GM23338 (cell line): ENCODE measurements around the gene PSMB10. TPM values are rescaled to one million over a fixed set of nuclear protein-coding genes. Genes with fewer than 3 reads are reported as not detected.

ENCODE experiments used
- ATAC-seq: fragments of 200-7000 bp; cut with Tn5 transposase; 3 replicates; pipeline ENCODE4 v1.9.1; 2020
- DNase-seq: peaks from one replicate; pipeline ENCODE4 v3.0.0-alpha.2; 2015; ENCODE audit warnings: low spot score
- H2AFZ ChIP-seq: fragments of 200-600 bp; sonication (generic); 2 replicates; pipeline ENCODE4 v1.8.0; 2016; ENCODE audit warnings: antibody characterized with exemption, mild to moderate bottlenecking, moderate library complexity
- H3F3A ChIP-seq: fragments of 200-600 bp; sonication (generic); replicated peaks from 2 replicates; pipeline ENCODE4 v1.8.0; 2017; ENCODE audit warnings: antibody characterized with exemption, mixed run types, low read depth
- H3K27ac ChIP-seq: fragments of 200-600 bp; sonication (generic); 2 replicates; pipeline ENCODE4 v1.6.1; 2016; ENCODE audit warnings: low read depth
- H3K27me3 ChIP-seq: fragments of 200-600 bp; sonication (generic); 2 replicates; pipeline ENCODE4 v1.8.0; 2016; ENCODE audit warnings: mild to moderate bottlenecking, mixed run types, moderate library complexity; ENCODE audit not compliant: insufficient read depth
- H3K36me3 ChIP-seq: fragments of 200-600 bp; sonication (generic); 2 replicates; pipeline ENCODE4 v1.8.0; 2016; ENCODE audit warnings: mild to moderate bottlenecking; ENCODE audit not compliant: insufficient read depth
- H3K4me1 ChIP-seq: fragments of 200-600 bp; sonication (generic); 2 replicates; pipeline ENCODE4 v1.8.0; 2016; ENCODE audit warnings: mild to moderate bottlenecking, moderate library complexity; ENCODE audit not compliant: insufficient read depth
- H3K4me2 ChIP-seq: fragments of 200-600 bp; sonication (generic); 2 replicates; pipeline ENCODE4 v1.7.1; 2017; ENCODE audit warnings: mixed run types
- H3K4me3 ChIP-seq: fragments of 200-600 bp; sonication (generic); 2 replicates; pipeline ENCODE4 v1.6.1; 2016; ENCODE audit warnings: mixed run types
- H3K79me2 ChIP-seq: fragments of 200-600 bp; sonication (generic); replicated peaks from 2 replicates; pipeline ENCODE4 v1.8.0; 2017; ENCODE audit warnings: mild to moderate bottlenecking; ENCODE audit not compliant: insufficient read depth
- H3K9me2 ChIP-seq: fragments of 200-600 bp; sonication (generic); 2 replicates; pipeline ENCODE4 v1.8.0; 2017; ENCODE audit not compliant: insufficient read depth
- H4K20me1 ChIP-seq: fragments of 200-600 bp; sonication (generic); replicated peaks from 2 replicates; pipeline ENCODE4 v1.8.0; 2017; ENCODE audit warnings: mild to moderate bottlenecking; ENCODE audit not compliant: insufficient read depth
- H3K27ac Mint-ChIP-seq: 2 replicates; pipeline ENCODE4 v1.8.0; 2020; ENCODE audit warnings: inconsistent platforms, mild to moderate bottlenecking, moderate library complexity, mixed read lengths
- H3K27me3 Mint-ChIP-seq: 3 replicates; pipeline ENCODE4 v1.8.0; 2022; ENCODE audit warnings: low read depth, mild to moderate bottlenecking, moderate library complexity, mixed read lengths, inconsistent platforms; ENCODE audit not compliant: insufficient read depth, poor library complexity
- H3K36me3 Mint-ChIP-seq: 3 replicates; pipeline ENCODE4 v1.8.0; 2021; ENCODE audit warnings: low read depth, mild to moderate bottlenecking, inconsistent platforms, moderate library complexity, mixed read lengths
- H3K4me1 Mint-ChIP-seq: 3 replicates; pipeline ENCODE4 v1.8.0; 2020; ENCODE audit warnings: mild to moderate bottlenecking, inconsistent platforms, mixed read lengths
- H3K4me3 Mint-ChIP-seq: 3 replicates; pipeline ENCODE4 v1.8.0; 2021; ENCODE audit warnings: moderate library complexity, mild to moderate bottlenecking, inconsistent platforms, mixed read lengths
- H3K9me3 Mint-ChIP-seq: 3 replicates; pipeline ENCODE4 v1.8.0; 2020; ENCODE audit warnings: moderate library complexity, mild to moderate bottlenecking, inconsistent platforms, mixed read lengths
- CTCF ChIP-seq, 2 experiments: fragments of 200-600 bp in 1 of 2; sonication (generic) in 1 of 2; conservative IDR thresholded peaks; 2 replicates each; pipeline versions ENCODE4 v1.5.1 to v1.6.1; 2016 to 2017; ENCODE audit warnings: antibody characterized with exemption in 2 of 2, low read depth in 2 of 2, mild to moderate bottlenecking in 2 of 2, moderate library complexity in 1 of 2
- ETS1 ChIP-seq: IDR thresholded peaks from 2 replicates; pipeline ENCODE4 v1.6.1; 2016; ENCODE audit warnings: antibody characterized with exemption
- EZH2 ChIP-seq: fragments of 200-600 bp; sonication (generic); IDR thresholded peaks from one replicate; pipeline ENCODE4 v1.8.0; 2017; ENCODE audit warnings: antibody characterized with exemption, mild to moderate bottlenecking, low read depth; ENCODE audit not compliant: unreplicated experiment
- EZH2phosphoT487 ChIP-seq: fragments of 200-600 bp; sonication (generic); IDR thresholded peaks from one replicate; pipeline ENCODE4 v1.8.1; 2018; ENCODE audit warnings: antibody characterized with exemption; ENCODE audit not compliant: unreplicated experiment
- NANOG ChIP-seq: IDR thresholded peaks from 2 replicates; pipeline ENCODE4 v1.6.1; 2016; ENCODE audit warnings: antibody characterized with exemption, borderline replicate concordance
- POLR2AphosphoS5 ChIP-seq: IDR thresholded peaks from 2 replicates; pipeline ENCODE4 v1.6.1; 2016; ENCODE audit warnings: antibody characterized with exemption, low read depth
- REST ChIP-seq: IDR thresholded peaks from one replicate; pipeline ENCODE4 v1.6.1; 2018; ENCODE audit warnings: antibody characterized with exemption; ENCODE audit not compliant: unreplicated experiment
- ZNF114 ChIP-seq: fragments of 250-450 bp; sonication (Bioruptor Pico); IDR thresholded peaks from 2 replicates; pipeline ENCODE4 v1.5.0; 2020; ENCODE audit warnings: mild to moderate bottlenecking, moderate library complexity
- ZNF331 ChIP-seq: fragments of 250-450 bp; sonication (Bioruptor Pico); IDR thresholded peaks from 2 replicates; pipeline ENCODE4 v1.5.0; 2020; ENCODE audit warnings: low read depth, mild to moderate bottlenecking, moderate library complexity
- ZNF462 ChIP-seq: fragments of 250-450 bp; sonication (Bioruptor Pico); IDR thresholded peaks from 2 replicates; pipeline ENCODE4 v1.5.0; 2020; ENCODE audit warnings: mild to moderate bottlenecking, moderate library complexity
- polyA plus RNA-seq: library from polyadenylated mRNA; unstranded; fragments of >200 nt; fragmentation: Nextera tagmentation; extraction: Ambion mirVana; gene quantifications from 2 replicates; pipeline ENCODE4 v1.2.1, GENCODE V29; 2016
- total RNA-seq: library from RNA; depleted of rRNA; stranded (reverse); fragments of >200 nt; shearing (Covaris generic); gene quantifications from 2 replicates; pipeline ENCODE4 v1.2.3, GENCODE V29; 2014

Gene PSMB10
- total and polyA plus RNA-seq, 2 experiments from 2014 or later: 27.5 to 114 TPM

GRCh38 chr16:67968400-67969253, 32.0 kb upstream of the PSMB10 start, which contains the start of gene SLC12A4:
Gene SLC12A4 (minus strand): TSS chr16:67968637. CDS start chr16:67968553, 84 bp downstream.
- peaks cover 38% of the 10 kb centered on the region for H3K4me1 ChIP-seq
- H3K9me2 ChIP-seq: no peaks in the 10 kb centered on the region
- no peaks in the 10 kb centered on the region for H3K27me3 ChIP-seq
- Mint-ChIP-seq H3K9me3 (no peaks in the 10 kb centered on the region; the same call in 2 of the 3 replicates), H3K36me3 (no peaks in the 10 kb centered on the region; the same call in 2 of the 3 replicates), H3K4me1 (peaks cover 39% of the 10 kb centered on the region), H3K27ac (peak within 1 kb of the TSS; percentile 57; the same call in 1 of the 2 replicates), H3K4me3 (peak within 1 kb of the TSS; percentile 89), H3K27me3 (peaks cover 19% of the 10 kb centered on the region)
- ATAC-seq (peak; percentile 58), DNase-seq (peak; percentile 92)
- peaks cover 33% of the 10 kb centered on the region for H3K79me2 ChIP-seq
- H3K36me3 ChIP-seq: no peaks in the 10 kb centered on the region; the same call in 1 of the 2 replicates
- H3F3A ChIP-seq: 0 out of 2 replicates have a peak, but pooled peaks cover 19% of the 10 kb centered on the region
- TF ChIP-seq NANOG (no peak), EZH2 (no peak), ZNF462 (CRISPR knock-in tag) (no peak), EZH2phosphoT487 (no peak), REST (no peak), ZNF114 (no peak), ZNF331 (CRISPR knock-in tag) (no peak), POLR2AphosphoS5 (peak; percentile 61), CTCF (conservative IDR thresholded peaks at IDR 0.05; ENCODE audit: low read depth in 2 of 2) (no peak), ETS1 (peak; percentile 75)
- H3K27ac ChIP-seq: no peak within 1 kb of the TSS
- peak within 1 kb of the TSS; percentile 97 for H2AFZ ChIP-seq
- H3K4me3 ChIP-seq: peak within 1 kb of the TSS; percentile 91
- H4K20me1 ChIP-seq: peaks cover 12% of the 10 kb centered on the region
- peak within 1 kb of the TSS; percentile 99 for H3K4me2 ChIP-seq
